EL (cell line): Measurements from ENCODE around the gene NGF.
"Not testable (repeated sequence)": the region's sequence is repeated elsewhere in the genome, so short reads cannot be mapped to it uniquely, and the experiment has no call there.

Experiments used
- DNase-seq: peaks from one replicate; pipeline ENCODE4 v3.0.0-alpha.2; 2016

Gene NGF

GRCh38 chr1:115332813-115333608 lies 5.0 kb downstream of the NGF start:
- DNase-seq, result peak; percentile 85

- DNase-seq, result peak; percentile 67
These were observed 6.3 kb downstream of the NGF start for GRCh38 chr1:115331558-115332331.

DNA sequence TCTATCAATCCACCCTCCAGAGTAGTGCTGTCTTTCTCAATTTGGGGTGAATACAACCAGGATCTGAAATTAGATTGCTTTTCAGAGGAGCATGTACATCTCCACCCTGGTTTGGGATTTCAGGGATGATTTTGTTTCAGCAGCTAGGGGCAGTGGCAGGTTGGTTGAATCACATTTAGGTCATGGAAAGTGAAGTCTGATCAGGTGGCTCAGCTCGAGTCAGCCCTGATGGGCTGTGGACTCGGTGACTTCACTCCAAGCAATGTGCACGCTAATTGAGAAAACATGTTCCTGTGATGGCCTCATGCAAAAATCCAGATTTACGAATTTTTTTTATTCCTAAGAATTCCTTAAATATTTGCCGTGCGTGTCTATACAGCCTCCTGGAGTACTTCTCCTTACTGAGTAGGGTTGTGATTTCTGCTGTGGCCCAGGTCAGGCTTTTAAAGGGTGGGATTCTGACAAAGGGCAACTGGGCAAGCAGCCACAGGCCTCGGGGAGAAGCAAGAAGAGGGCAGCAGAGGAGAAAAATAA lies 7.5 kb downstream of the NGF start:
- peak; percentile 97 for DNase-seq

- DNase-seq, result peak; percentile 89
These were observed 8.1 kb downstream of the NGF start for GRCh38 chr1:115329965-115330364.

DNA sequence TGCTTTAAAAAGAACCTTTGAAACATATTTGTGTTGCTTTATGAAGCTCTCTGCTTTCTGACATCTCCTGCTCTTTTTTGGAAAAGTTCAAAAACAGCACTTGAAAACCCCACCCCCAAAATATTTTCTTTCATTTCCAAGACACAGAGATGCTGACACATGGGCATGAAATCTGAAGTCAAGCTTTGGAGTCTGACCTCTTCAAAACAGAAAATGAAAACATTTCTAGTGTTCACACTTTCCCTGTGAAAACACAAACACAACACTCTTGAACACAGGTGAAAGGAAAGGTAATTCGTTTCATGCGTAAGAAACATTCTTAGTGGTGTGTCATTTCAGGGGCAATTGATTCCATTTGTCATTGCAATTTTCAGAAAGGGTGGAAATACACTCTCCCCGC lies 10.8 kb downstream of the NGF start:
- DNase-seq, result peak; percentile 64

- no peak for DNase-seq
These were observed 11.6 kb downstream of the NGF start for GRCh38 chr1:115326419-115326818.

DNA sequence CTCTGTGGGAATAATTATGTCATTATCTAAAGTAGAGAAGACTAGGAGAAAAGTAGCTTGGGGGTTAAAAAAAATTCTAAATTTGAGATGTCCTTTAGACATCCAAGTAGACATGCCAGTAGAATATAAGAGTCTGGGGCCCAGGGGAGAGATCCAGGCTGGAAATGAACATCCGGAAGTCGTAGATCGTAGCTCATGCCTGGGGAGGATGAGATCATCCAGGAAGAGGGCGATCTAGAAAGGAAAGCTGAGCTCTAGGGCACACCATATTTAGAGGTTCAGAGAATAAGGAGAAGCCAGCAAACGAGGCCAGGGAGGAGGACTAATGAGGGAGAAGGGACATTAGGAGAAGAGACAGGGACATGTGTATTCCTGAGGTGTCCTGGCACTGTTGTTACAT lies 12.2 kb downstream of the NGF start:
- peak; percentile 87 for DNase-seq

GRCh38 chr1:115324649-115325420 lies 13.2 kb downstream of the NGF start:
- DNase-seq, result peak; percentile 89

- peak; percentile 83 for DNase-seq
These were observed 14.6 kb downstream of the NGF start for GRCh38 chr1:115323366-115324004.

DNA sequence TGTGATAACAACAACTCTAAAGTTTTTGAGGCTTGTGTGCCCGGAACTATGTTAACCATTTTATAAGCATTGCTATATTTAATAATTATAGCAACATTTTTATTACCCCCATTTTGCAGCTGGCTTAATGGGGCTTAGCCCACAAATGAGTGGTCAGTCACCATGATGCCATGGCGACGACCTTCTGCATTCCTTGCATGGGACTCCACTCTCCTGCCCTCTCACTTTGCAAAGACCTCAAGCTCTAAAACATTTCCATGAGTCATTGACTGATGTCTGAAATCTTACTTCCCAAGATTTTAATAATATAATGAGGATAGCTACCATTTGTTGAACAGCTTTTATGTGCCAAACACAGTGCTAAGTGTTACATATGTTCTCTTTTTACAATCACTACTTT lies 15.4 kb downstream of the NGF start:
- DNase-seq, result peak; percentile 84

GRCh38 chr1:115320377-115320776 lies 17.7 kb downstream of the NGF start:
- DNase-seq, result no peak

DNA sequence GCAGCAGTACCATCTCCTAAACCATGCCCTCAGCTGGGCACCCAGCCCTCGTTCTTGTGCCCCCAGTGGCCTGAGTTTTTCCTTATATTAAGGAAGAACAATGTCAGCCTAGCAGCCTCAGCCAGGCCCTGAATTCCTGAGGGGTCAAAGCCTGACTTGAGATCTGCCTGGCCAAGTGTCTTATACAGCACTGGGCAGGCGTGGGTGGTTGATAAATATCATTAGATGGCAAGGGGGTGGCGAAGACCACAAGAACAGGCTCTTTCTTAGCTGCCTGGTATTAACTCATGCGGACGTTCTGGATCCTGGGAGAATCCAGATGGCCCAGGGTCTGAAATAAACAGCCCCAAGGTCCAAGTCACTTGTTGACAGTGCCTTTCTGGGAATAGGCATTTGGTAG lies 18.3 kb downstream of the NGF start:
- DNase-seq, result no peak

GRCh38 chr1:115317101-115318012 lies 20.7 kb downstream of the NGF start:
- DNase-seq, result peak; percentile 70

GRCh38 chr1:115314765-115315164 lies 23.3 kb downstream of the NGF start:
- DNase-seq, result peak; percentile 95

DNA sequence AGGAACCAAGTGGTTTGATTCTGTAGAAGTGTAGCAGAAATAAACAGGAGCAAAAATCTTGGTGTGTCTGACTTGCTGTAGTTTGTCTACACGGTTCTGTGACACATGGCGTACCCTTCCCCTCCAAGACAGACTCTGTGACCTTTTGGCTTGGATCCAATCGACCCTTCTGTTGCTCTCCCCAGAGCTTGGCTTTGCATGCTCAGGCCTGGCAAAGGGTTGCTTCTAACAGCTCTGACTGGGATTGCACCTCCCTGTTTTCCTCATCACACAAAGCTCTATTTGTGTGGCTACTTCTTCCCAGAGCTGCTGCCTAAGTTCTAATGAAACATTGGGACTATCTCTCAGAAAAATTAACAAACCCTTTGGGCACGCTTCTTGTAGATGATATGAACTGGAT lies 24.0 kb downstream of the NGF start:
- DNase-seq, result no peak

GRCh38 chr1:115313182-115313581 lies 24.9 kb downstream of the NGF start:
- no peak for DNase-seq

GRCh38 chr1:115312742-115313141 lies 25.3 kb downstream of the NGF start:
- no peak for DNase-seq

DNA sequence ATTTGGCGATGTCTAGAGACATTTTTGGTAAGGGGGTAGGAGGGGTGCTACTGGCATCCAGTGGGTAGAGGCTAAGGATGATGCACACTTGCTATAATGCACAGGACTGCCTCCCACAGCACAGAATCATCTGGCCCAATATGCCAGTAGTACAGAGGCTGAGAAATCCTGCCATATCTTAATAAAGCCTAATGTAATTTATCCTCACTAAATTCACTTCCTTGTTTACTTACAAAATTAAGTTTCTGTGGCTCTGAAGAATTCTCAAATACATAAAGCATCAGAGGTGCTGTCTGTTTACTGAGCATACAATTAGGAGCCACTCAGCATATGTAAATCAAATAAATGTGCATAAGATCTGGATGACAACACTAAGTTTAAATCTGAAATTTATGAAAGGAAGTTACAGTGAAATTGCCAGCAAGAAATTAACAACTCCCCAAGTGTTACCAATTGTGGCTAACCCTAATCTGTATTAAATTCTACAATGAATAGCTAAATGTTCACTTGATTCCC lies 26.5 kb downstream of the NGF start:
- DNase-seq, result no peak

DNA sequence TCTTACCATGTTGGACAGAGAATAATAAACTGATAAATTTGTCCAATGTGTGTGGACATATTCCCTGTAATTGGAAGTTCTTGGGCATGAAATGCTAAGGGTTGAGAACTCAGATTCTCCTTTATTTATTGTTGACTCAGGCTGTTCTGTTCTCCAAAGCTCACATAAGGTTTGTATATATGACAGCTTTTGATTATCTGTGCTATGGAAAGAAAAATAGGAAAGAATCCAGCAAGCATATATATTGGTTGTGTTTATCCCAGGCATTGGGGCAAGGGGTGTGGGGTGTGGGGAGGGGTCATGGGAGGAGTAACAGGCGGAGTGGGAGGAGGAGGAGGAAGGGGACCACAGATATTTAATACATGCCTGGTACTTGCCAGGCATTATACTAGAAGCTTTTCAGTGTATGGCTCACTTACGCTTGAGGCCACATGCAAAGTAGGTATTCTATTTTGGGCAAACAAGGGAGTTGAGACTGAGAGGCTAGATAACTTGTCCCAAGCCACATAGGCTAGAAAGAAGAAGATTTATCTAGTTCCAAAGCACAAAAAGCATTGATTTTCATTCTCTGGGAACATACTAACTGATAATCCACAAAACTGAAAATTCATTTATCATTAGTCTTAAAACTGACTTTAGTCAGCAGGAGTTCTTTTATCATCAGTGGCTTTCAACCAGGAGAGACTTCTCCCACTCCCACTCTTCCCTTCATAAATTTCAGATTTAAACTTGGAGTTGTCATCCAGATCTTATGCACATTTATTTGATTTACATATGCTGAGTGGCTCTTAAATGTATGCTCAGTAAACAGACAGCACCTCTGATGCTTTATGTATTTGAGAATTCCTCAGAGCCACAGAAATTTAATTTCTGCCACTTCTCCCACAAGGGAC lies 27.2 kb downstream of the NGF start:
- DNase-seq, result no peak

DNA sequence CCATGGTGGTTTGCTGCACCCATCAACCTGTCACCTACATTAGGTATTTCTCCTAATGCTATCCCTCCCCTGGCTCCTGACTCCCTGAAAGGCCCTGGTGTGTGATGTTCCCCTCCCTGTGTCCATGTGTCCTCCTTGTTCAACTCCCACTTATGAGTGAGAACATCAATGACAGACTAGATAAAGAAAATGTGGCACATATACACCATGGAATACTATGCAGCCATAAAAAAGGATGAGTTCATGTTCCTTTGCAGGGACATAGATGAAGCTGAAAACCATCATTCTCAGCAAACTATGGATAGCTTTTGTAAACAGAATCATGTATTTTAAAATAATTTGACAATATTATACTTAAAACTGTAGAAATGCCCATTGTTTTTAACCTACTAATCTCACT lies 28.5 kb downstream of the NGF start:
- DNase-seq, result not testable (repeated sequence)
